Stimulated activated CD8-positive, alpha-beta memory T cell treated with anti-CD3 and anti-CD28 coated beads, Interleukin-4, amount 100 ng/mL, for 48 hours (primary cell): ENCODE data around the gene GALNT10.

Source experiments
- DNase-seq: peaks from one replicate; pipeline ENCODE4 v3.0.0-alpha.2; 2020

Gene GALNT10

GRCh38 chr5:154411338-154411737 is 220.8 kb downstream of the GALNT10 start:
- DNase-seq, result no peak

DNA sequence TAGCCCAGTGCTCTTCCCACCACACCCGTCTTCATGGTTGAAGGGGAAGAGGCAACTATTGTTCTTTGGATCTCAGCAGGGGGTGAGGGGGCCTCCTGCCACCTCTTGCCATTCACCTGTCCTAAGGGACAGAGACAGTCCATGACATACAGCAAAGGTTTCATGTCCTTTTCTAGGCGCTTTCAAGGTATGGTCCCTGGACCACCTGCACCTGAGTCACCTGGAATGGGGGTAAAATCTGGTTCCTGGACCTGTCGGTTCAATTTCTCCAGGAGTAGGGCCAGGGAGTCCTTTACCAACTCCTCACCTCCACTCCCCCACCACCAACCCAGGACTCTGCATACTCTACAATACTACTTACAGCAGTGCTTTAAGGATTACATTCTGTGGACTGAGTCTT is 221.8 kb downstream of the GALNT10 start:
- no peak for DNase-seq

DNA sequence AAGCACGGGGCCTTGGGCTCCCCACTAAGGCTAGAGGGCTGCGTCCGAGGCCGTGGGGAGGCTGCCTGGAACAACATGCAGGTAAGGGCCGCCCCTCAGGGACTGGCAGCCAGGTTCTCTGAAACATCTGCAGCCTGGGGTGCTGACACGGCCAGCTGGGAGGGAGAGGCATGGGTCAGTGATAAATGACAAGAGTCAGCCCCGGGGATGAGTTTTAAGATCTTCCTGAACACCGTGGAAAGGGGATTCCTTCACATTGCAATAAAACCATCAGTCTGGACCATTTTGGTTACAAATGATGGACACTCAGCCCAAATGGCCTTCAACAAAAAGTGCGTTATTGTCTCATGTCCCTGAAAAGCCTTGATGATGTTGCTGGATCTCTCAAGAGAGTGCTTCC is 222.4 kb downstream of the GALNT10 start:
- DNase-seq, result no peak

GRCh38 chr5:154415114-154415513 is 224.6 kb downstream of the GALNT10 start:
- no peak for DNase-seq

DNA sequence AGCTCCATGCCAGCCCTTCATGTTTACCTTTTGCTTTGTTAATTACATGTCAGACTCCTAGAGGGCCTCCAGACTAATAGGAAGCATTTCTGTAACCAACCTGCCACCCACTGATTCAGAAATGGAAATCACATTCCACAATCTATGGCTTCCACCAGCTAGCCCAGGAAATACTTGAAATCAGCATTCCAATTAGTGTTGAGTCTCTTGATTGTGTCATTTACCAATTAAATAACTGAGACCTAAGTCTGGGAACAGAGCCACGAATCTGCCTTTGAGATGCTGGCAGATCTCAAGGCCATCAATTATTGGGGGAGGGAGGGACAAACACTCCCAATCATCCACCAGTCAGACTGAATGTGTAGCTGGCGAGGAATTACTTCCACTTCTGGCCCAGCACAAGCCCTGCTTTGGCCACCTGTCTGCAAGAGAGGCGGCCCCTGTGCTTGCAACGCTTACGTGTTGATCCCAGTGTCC is 227.8 kb downstream of the GALNT10 start:
- DNase-seq, result no peak

DNA sequence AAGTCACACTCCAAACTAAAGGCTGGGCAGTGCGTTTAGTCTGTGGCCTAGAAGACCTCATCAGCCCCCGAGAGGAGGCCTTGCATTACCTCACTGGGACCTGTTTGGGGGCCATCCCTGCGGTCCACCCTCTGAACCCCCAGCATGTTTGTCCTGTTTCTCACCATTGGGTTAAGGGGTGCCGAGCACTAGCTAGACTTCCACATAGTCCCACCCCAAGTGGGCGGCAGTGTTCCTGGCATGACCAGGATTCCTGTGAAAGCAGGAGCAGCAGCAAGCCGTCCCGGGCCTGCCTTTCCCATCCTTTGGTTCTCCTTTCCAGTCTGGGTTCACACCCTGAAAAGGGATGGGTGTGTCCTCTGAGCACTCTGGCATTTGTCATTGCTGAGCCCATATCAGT is 228.7 kb downstream of the GALNT10 start:
- no peak for DNase-seq

DNA sequence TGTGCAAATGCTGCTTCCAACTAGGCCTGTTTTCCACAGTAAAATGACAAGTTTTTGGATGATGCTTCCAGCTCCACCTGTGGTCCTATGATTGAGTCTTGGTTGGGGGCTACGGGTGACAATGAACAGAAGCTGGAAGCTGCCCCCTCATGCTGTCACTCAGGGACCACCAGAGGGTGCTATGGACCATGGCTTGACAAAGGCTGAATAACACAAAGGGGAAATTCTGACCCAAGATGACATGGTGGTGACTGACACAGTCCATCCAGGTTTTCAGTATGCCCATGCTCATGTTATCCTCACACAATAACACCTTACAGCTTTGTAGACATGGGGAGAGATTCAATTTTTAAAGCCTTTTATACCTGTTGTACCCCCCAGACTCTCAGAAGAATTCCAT is 231.3 kb downstream of the GALNT10 start:
- peak; percentile 46 for DNase-seq

DNA sequence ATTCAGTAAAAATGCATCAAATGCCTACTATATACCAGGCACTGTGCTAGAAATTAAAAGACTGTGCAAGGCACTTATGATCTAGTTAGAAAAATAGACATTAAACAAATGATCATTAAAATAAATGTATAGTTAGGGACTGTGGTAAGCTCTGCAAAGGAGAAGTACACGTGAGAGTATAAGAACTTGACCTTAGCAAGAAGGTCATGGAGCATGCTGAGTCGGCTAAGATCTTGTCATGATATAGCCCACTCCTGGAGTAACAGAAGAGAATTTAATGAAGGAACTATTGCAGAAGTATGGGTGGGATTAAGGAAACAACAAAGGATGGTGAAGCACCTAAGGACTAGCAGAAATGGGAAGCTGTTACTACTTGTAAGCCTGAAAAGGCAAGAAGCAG is 231.8 kb downstream of the GALNT10 start:
- DNase-seq, result no peak

- no peak for DNase-seq
These were observed 237.7 kb downstream of the GALNT10 start for GRCh38 chr5:154428208-154428607.

DNA sequence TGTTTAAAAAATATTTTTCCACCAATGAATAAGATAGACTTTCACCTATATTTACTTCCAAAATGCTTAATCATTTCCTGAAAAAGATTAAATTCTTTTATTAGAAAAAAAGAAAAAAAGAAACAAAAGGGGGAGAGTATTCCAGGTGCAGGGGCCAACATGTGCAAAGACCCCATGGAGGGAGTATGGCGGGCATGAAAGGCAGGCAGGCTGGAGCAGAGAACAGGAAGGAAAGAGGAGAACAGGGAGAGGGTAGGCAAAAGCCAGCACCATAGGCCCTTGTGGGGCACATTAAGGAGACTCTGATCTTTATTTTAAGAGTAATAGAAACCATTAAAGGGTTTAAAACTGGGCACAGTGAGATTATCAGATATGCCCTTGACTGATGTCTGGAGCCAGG is 238.8 kb downstream of the GALNT10 start:
- DNase-seq, result no peak

DNA sequence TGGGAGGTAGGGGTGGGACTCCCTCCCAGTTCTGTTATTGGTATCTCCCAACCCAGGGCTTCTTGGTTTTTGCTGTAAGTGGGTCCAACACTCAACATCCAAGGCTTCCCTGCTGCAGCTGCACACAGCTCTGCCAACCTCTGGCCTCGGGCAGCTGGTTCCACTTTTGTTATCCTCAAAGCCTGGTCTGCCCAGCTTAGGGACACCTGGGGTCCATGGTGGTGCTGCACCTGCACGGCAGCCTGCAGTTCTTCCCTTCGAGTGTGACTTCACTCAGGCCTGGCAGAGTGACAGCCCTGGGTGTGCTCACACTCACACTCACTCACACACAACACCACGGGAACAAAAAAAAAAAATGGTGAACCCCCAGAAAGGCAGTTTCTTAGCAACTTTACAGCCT is 239.9 kb downstream of the GALNT10 start:
- no peak for DNase-seq

- DNase-seq, result no peak
These were observed 240.6 kb downstream of the GALNT10 start for GRCh38 chr5:154430961-154431630.

GRCh38 chr5:154435226-154435625 is 244.7 kb downstream of the GALNT10 start:
- no peak for DNase-seq

DNA sequence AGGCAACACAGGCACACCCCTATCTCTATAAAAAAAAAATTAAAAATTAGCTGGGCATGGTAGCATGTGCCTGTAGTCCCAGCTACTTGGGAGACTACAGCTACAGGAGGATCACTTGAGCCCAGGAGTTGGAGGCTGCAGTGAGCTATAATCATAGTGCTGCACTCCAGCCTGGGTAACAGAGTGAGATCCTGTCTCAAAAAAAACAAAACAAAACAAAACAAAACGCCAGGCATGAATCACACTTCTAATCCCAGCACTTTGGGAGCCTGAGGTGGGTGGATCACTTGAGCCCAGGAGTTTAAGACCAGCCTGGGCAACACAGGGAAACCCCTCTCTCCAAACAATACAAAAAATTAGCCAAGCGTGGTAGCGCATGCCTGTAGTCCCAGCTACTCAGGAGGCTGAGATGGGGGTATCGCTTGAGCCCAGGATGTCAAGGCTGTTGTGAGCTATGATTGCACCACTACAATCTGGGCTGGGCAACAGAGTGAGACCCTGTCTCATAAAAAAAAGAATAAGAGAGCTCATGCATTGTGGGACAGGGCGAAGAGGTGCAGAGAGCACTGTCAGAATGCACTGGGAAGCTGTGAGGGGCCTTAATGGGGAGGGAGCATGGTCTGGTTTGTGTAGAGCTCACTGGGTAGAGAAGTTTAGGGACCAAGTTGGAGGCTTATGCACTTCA is 246.9 kb downstream of the GALNT10 start:
- DNase-seq, result no peak

DNA sequence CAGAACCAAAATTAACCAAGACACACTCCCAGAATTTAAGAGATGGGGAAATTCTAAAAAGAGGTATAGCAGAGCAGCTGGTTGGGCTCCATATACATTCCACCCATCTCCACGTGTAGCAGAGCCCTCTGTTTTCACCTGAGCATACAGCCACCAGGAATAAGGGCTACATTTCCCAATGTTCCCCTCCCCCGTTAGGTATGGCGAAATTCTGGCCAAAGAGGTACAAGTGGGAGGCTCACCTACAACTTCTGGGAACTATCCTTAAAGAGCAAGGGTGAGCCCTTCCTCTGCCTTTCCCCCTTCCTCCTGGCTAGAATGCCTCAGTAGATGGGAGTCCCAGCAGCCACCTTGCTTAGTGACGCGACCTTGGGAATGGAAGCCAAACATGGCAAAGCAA is 250.0 kb downstream of the GALNT10 start:
- no peak for DNase-seq

GRCh38 chr5:154442801-154443200 is 252.3 kb downstream of the GALNT10 start:
- DNase-seq, result no peak

- DNase-seq, result peak; percentile 31
These were observed 254.3 kb downstream of the GALNT10 start for GRCh38 chr5:154444556-154445421.

DNA sequence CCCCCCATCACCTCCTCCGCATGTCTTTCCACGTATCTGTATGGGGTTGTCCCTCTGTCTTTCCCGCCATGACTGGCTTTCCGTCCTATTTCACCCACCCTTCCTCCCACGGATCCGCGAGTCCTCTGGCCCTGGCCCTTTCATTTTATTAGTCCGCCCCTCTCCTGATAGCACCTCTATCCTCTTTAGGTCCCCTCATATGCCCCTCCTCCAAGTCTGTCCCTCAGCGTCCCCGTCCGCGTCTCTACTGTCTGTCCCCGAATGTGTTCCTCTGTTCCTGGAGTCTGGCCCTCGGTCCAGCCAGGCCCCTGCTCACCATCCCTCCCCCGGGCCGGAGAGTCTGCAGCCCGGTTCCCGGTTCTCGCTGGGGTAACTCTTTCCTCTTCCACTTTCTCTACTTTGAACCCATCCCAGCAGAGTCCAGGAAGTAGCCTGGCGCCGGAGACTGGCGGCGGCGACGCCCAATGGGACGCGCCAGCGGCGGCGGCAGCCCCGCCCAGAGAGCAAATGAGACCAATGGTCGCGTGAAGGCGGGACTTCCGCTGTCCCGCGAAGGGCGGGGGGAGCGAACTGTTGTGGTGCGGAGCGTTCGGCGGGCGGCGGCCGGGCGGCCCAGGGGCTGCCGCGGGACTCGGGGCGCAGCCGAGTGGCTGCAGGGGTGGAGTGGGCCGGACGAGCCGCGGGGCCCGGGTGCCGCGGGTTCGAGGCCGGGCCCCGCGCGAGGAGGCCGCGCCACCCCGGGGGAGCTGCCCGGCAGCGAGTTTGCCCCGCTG is 255.1 kb downstream of the GALNT10 start, which contains the start of gene SAP30L:
SAP30L (plus strand) TSS at position 576 of the 773 bp plus-strand sequence. CDS start 608 bp downstream, outside the sequence.
- peak; percentile 95 for DNase-seq

DNA sequence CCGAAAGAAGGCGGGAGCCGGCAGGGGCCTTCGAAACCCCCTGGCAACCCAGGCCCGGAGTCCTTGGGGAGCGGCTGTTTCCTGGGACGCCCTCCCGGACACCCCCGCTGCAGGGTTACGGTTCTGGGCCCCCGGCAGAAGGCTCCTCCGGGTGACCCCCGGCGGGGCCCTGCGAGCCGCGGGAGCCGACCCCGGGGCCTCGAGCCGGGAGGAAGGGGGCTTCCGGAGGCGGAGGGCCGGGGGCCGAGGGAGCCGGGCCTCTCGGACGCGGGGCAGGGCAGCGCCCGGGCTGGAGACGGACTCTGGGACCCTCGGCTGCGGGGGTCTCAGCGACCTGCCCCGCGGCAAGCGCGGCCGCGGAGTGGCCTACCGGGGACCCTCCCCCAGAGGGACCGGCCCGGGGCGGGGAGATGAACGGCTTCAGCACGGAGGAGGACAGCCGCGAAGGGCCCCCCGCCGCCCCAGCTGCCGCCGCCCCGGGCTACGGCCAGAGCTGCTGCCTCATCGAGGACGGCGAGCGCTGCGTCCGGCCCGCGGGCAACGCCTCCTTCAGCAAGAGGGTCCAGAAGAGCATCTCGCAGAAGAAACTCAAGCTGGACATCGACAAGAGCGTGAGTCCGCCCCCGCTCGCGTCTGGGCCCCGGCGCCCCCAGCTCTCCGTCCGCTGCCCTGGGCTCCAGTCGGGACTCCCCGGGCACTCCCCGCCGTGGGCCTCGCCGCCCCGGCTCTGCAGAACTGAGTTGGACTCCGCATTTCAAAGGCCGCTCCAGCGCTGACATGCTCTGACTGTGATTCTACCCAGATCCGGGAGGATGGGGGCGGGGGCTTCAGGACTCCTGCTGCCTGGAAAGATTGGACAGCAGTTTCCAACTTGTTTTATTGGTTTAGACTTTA is 255.9 kb downstream of the GALNT10 start:
- peak; percentile 63 for DNase-seq

GRCh38 chr5:154447089-154447725 is 256.7 kb downstream of the GALNT10 start:
- DNase-seq, result no peak

GRCh38 chr5:154449786-154450185 is 259.3 kb downstream of the GALNT10 start:
- DNase-seq, result no peak
